Stimulated activated effector memory CD8-positive, alpha-beta T cell treated with anti-CD3 and anti-CD28 coated beads, Interleukin-12 subunit alpha, Interleukin-12 subunit beta, amount 100 ng/mL, for 72 hours (primary cell): Measurements from ENCODE around the gene URI1.
"Not testable (repeated sequence)": the region's sequence is repeated elsewhere in the genome, so short reads cannot be mapped to it uniquely, and the experiment has no call there.

Experiments
- ATAC-seq: fragments of 150-1000 bp; cut with Tn5 transposase; 2 replicates; pipeline ENCODE4 v1.10.0; 2021
- DNase-seq, 2 donors: peaks; one replicate each; pipeline ENCODE4 v3.0.0; 2021 to 2022; ENCODE audit warnings: low spot score in 2 of 2
- H3K27ac Mint-ChIP-seq: one replicate; pipeline ENCODE4 v1.8.0; 2022; ENCODE audit warnings: mild to moderate bottlenecking, mixed read lengths
- H3K36me3 Mint-ChIP-seq: one replicate; pipeline ENCODE4 v1.8.0; 2022; ENCODE audit warnings: mild to moderate bottlenecking, mixed read lengths
- H3K4me1 Mint-ChIP-seq: one replicate; pipeline ENCODE4 v1.8.0; 2022; ENCODE audit warnings: mixed read lengths
- H3K4me3 Mint-ChIP-seq: one replicate; pipeline ENCODE4 v1.8.0; 2022; ENCODE audit warnings: mild to moderate bottlenecking, mixed read lengths
- H3K9me3 Mint-ChIP-seq: one replicate; pipeline ENCODE4 v1.8.0; 2022; ENCODE audit warnings: mixed read lengths

URI1 gene

DNA sequence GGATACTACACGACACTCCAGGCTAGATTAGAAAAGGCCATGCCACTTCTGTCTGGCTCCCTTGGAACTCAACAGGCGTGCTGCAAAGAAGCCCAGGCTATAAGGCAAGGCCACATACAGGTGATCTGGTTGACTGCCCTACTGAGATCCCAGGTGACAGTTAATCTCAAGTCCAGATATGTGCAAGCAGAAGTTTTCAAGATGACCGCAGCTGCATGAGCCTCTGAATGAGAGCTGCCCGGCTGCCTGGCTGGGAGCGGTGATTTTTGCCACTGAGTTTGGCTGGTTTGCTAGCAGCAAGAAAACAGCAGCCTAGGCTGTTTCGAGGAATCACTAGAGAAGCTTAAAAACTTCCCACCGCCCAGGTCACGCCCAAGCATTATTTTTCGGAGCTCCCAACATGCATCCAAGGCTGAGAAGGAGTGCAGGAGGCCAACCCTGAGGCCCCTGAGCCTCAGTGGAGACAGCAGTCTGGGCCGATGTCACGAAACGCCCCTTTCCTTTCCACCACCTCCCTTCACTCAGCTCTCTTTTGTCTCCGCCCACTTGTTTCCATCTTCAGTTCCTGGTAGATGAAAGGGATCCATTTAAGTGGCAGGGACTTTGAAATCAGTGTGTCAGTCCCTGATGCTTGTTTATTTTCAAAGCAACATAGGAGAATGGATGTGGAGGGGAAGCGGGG is 14.0 kb upstream of the URI1 start:
- Mint-ChIP-seq H3K27ac (no peak overlapping the region), H3K4me1 (no peaks in the 10 kb centered on the region), H3K4me3 (no peak overlapping the region), H3K9me3 (no peaks in the 10 kb centered on the region), H3K36me3 (no peaks in the 10 kb centered on the region)
- DNase-seq, result no peak
- ATAC-seq, result no peak

- no peaks in the 10 kb centered on the region for H3K9me3 Mint-ChIP-seq
- no peak overlapping the region for H3K27ac Mint-ChIP-seq
- no peaks in the 10 kb centered on the region for H3K4me1 Mint-ChIP-seq
- ATAC-seq, result peak; percentile 42
- H3K4me3 Mint-ChIP-seq, result no peak overlapping the region
- DNase-seq, result peak in 1 of 2 donors; percentile 29
- no peaks in the 10 kb centered on the region for H3K36me3 Mint-ChIP-seq
These were observed 13.2 kb upstream of the URI1 start for GRCh38 chr19:29928831-29929230.

GRCh38 chr19:29934257-29934656 is 7.8 kb upstream of the URI1 start:
- H3K27ac Mint-ChIP-seq, result no peak overlapping the region
- ATAC-seq, result no peak
- no peaks in the 10 kb centered on the region for H3K36me3 Mint-ChIP-seq
- no peak for DNase-seq
- no peaks in the 10 kb centered on the region for H3K4me1 Mint-ChIP-seq
- peaks cover 9% of the 10 kb centered on the region for H3K9me3 Mint-ChIP-seq
- no peak overlapping the region for H3K4me3 Mint-ChIP-seq

- DNase-seq (no peak), ATAC-seq (no peak)
- no peak overlapping the region for H3K27ac Mint-ChIP-seq
- H3K36me3 Mint-ChIP-seq, result no peaks in the 10 kb centered on the region
- H3K4me3 Mint-ChIP-seq, result no peak overlapping the region
- peaks cover 9% of the 10 kb centered on the region for H3K9me3 Mint-ChIP-seq
- H3K4me1 Mint-ChIP-seq, result no peaks in the 10 kb centered on the region
These were observed 7.3 kb upstream of the URI1 start for GRCh38 chr19:29934781-29935180.

- Mint-ChIP-seq H3K4me3 (no peak overlapping the region), H3K9me3 (peaks cover 9% of the 10 kb centered on the region), H3K4me1 (peaks cover 8% of the 10 kb centered on the region), H3K27ac (no peak overlapping the region), H3K36me3 (peaks cover 6% of the 10 kb centered on the region)
- DNase-seq, result no peak
- no peak for ATAC-seq
These were observed 5.6 kb upstream of the URI1 start for GRCh38 chr19:29936409-29936808.

- DNase-seq (no peak), ATAC-seq (no peak)
- peaks cover 15% of the 10 kb centered on the region for H3K4me1 Mint-ChIP-seq
- no peak overlapping the region for H3K4me3 Mint-ChIP-seq
- peaks cover 12% of the 10 kb centered on the region for H3K36me3 Mint-ChIP-seq
- peaks cover 9% of the 10 kb centered on the region for H3K9me3 Mint-ChIP-seq
- H3K27ac Mint-ChIP-seq, result no peak overlapping the region
These were observed 2.4 kb upstream of the URI1 start for GRCh38 chr19:29939628-29940027.

DNA sequence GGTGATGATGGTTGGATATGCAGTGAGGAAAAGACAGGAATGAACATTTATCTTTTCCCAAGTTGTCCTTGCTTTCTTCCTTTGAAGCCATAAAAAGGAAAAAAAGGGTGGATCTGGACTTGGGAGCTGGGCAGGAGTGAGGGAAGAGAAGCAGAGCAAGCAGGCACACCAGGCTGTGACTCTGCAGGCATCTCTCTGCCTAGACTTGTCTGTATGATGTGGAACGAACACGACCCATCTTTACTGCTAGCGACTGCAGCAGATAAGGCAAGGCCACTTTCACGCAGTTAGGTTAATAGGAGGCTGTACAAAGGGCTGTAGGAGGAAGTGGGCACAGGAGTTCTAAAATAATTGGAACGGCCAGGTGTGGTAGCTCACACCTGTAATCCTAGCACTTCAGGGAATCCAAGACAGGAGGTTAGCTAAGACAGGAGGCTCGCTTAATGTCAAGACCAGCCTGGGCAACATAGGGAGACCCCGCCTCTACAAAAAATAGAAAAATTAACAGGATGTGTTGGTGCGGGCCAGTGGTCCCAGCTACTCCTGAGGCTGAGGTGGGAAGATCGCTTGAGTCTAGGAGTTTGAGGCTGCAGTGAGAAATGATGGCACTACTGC is 961 bp upstream of the URI1 start:
- Mint-ChIP-seq H3K4me1 (peaks cover 24% of the 10 kb centered on the region), H3K4me3 (peak overlapping the region; percentile 88), H3K36me3 (peaks cover 13% of the 10 kb centered on the region), H3K27ac (peak overlapping the region; percentile 71), H3K9me3 (peaks cover 2% of the 10 kb centered on the region)
- DNase-seq (no peak), ATAC-seq (no peak)

- peak overlapping the region; percentile 88 for H3K4me3 Mint-ChIP-seq
- DNase-seq, result peak; percentile 64 to 85
- H3K4me1 Mint-ChIP-seq, result peaks cover 36% of the 10 kb centered on the region
- H3K27ac Mint-ChIP-seq, result peak overlapping the region; percentile 93
- ATAC-seq, result peak; percentile 88
- H3K9me3 Mint-ChIP-seq, result no peaks in the 10 kb centered on the region
- H3K36me3 Mint-ChIP-seq, result peaks cover 13% of the 10 kb centered on the region
These were observed 594 bp downstream of the URI1 start for GRCh38 chr19:29942404-29943261.

DNA sequence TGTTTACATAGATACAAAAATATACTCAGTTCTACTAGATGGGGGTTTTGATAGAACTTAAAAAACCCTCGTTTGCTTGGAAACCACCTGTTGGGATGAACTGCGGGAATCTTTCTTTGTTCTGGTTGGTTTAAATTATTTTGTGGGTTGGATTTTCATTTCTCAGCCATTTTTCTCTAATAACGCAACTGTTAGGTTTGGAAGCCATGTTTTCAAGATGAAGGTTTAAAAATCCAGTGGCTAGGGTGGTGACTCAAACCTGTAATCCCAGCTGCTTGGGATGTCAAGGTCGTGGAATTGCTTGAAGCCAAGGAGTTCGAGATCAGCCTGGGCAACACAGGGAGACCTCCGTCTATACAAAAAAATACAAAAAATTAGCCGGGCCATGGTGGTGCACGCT is 1.6 kb downstream of the URI1 start:
- Mint-ChIP-seq H3K4me3 (peak overlapping the region; percentile 88), H3K4me1 (peaks cover 43% of the 10 kb centered on the region), H3K36me3 (peaks cover 13% of the 10 kb centered on the region), H3K27ac (peak overlapping the region; percentile 93), H3K9me3 (no peaks in the 10 kb centered on the region)
- DNase-seq, result no peak
- no peak for ATAC-seq

DNA sequence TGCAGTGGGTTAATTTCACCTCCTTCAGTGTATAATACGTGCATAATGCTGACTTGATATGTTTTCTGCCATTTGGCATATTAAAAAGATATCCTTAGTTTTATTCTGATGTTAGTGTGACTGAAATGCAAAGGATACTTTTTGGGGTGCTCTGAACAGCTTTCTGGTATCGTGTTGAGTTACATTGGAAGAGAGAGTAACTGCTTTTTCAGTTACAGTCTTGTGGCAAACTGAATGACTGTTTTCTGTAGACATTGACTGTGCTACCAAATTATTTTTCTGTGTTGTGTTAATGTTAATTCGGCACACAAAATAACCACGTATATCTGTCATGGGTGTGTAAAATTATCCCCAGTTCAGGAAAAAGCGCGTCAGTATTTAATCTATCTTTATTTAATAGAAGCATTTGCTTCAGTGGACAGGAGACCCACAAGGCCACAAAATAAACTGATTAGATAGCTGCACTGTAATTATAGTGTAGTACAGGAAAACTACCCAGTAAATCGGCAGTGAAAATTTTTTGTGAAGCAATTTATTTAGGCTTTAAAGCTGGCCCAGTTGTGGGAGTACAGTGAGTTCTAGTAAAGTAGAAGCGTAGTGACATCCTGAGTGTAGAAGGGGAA is 2.5 kb downstream of the URI1 start:
- Mint-ChIP-seq H3K27ac (peak overlapping the region; percentile 82), H3K9me3 (no peaks in the 10 kb centered on the region), H3K36me3 (peaks cover 13% of the 10 kb centered on the region), H3K4me3 (peak overlapping the region; percentile 88), H3K4me1 (peaks cover 46% of the 10 kb centered on the region)
- ATAC-seq (peak; percentile 19), DNase-seq (no peak)

DNA sequence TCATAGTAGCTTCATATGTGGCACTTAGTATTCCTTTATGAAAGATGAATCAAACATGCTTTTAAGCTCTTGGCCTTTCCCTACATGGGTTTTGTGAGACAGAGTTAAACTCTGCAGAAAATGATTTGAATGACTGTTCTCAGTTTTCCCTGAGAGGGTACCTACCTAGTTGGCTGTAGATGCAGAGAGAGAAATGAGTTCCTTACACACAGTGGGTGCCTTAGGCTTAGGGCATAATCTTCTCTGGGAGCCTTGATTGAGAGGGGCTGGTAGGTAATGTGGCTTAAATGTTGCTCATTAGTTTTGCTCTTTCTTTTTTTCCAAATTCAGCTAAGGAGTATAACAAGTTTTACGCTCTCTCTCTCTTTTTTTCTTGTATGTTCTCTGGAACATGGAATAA is 3.0 kb downstream of the URI1 start:
- peak overlapping the region; percentile 88 for H3K4me3 Mint-ChIP-seq
- H3K27ac Mint-ChIP-seq, result peak overlapping the region; percentile 67
- DNase-seq (no peak), ATAC-seq (peak; percentile 1)
- H3K9me3 Mint-ChIP-seq, result no peaks in the 10 kb centered on the region
- H3K4me1 Mint-ChIP-seq, result peaks cover 50% of the 10 kb centered on the region
- peaks cover 13% of the 10 kb centered on the region for H3K36me3 Mint-ChIP-seq

DNA sequence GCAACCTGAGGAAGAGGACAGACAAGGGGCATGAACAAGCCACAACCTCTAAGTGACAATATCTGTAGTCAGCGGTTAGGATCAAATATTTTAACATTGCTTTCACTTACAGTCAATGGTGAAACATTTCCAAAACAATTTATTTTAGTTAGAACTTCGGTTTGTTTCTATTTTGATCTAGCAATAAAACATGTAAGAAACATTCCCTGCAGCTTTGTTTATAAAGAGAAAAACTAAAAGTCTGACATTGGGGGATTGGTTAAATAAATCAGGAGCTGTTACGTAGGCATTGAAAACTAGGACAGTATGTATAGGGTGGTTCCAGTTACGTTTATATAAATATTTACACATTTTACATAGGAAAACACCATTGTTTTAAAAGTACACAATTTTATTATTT is 3.4 kb downstream of the URI1 start:
- H3K36me3 Mint-ChIP-seq, result peaks cover 13% of the 10 kb centered on the region
- peaks cover 53% of the 10 kb centered on the region for H3K4me1 Mint-ChIP-seq
- H3K9me3 Mint-ChIP-seq, result no peaks in the 10 kb centered on the region
- DNase-seq (no peak), ATAC-seq (no peak)
- H3K4me3 Mint-ChIP-seq, result peak overlapping the region; percentile 88
- H3K27ac Mint-ChIP-seq, result peak overlapping the region; percentile 67

DNA sequence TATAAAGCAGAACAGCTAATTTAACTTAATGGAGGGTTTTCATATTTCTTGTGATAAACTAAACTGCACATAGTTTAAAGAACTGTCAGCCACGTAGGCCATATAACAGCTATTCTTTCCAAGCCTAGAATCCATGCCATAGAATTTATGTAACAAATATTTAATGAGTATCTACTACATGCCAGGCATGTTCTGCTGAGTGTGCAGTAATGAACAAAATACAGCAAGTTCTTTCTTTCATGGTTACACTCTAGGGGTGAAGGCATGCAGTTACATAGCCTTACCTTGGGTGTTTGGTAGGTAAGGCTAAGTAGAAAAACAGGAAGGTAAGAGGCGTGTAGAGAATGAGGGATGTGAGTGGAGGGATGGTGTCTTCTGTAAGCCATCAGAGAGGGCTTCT is 4.6 kb downstream of the URI1 start:
- H3K9me3 Mint-ChIP-seq, result no peaks in the 10 kb centered on the region
- H3K27ac Mint-ChIP-seq, result peak overlapping the region; percentile 8
- peaks cover 7% of the 10 kb centered on the region for H3K36me3 Mint-ChIP-seq
- ATAC-seq (no peak), DNase-seq (no peak)
- H3K4me3 Mint-ChIP-seq, result peak overlapping the region; percentile 58
- H3K4me1 Mint-ChIP-seq, result peaks cover 51% of the 10 kb centered on the region

DNA sequence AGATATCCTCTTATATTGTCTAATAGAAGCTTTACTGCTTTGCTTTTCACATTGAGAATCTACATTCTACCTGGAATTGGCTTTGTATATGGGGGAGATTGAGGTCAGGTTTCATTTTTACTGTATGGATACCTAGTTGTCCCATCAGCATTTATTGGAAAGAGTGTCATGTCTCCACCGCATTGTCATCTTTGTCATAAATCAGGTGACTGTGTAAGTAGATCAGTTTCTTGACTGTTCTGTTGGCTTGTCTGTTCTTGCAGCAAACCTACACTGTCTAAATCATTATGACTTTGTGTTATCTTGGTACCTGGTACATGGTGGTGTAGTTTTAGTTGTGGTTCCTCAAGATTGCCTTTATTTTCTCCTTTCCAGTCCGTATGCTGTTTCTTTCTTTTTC is 5.8 kb downstream of the URI1 start:
- peak overlapping the region; percentile 91 for H3K27ac Mint-ChIP-seq
- peaks cover 7% of the 10 kb centered on the region for H3K36me3 Mint-ChIP-seq
- DNase-seq (no peak), ATAC-seq (peak; percentile 89)
- no peaks in the 10 kb centered on the region for H3K9me3 Mint-ChIP-seq
- H3K4me1 Mint-ChIP-seq, result peaks cover 51% of the 10 kb centered on the region
- H3K4me3 Mint-ChIP-seq, result peak overlapping the region; percentile 58

- H3K9me3 Mint-ChIP-seq, DNase-seq, H3K4me3 Mint-ChIP-seq, ATAC-seq, H3K36me3 Mint-ChIP-seq: not testable (repeated sequence)
- Mint-ChIP-seq H3K4me1 (peaks cover 59% of the 10 kb centered on the region), H3K27ac (peak overlapping the region; percentile 23)
These were observed 6.9 kb downstream of the URI1 start for GRCh38 chr19:29948759-29949470.
